Stimulated activated CD4-positive, alpha-beta T cell treated with anti-CD3 and anti-CD28 coated beads, Interleukin-4, amount 100 ng/mL, for 4 hours (primary cell): Measurements from ENCODE around the gene BATF3.
A peak's percentile ranks its signal among the peaks of the same experiment; 100 is the strongest.
"Not testable (repeated sequence)": the region's sequence is repeated elsewhere in the genome, so short reads cannot be mapped to it uniquely, and the experiment has no call there.

Experiments
- DNase-seq, 2 experiments: peaks; one replicate each; pipeline ENCODE4 v3.0.0-alpha.2; 2020

BATF3 gene

DNA sequence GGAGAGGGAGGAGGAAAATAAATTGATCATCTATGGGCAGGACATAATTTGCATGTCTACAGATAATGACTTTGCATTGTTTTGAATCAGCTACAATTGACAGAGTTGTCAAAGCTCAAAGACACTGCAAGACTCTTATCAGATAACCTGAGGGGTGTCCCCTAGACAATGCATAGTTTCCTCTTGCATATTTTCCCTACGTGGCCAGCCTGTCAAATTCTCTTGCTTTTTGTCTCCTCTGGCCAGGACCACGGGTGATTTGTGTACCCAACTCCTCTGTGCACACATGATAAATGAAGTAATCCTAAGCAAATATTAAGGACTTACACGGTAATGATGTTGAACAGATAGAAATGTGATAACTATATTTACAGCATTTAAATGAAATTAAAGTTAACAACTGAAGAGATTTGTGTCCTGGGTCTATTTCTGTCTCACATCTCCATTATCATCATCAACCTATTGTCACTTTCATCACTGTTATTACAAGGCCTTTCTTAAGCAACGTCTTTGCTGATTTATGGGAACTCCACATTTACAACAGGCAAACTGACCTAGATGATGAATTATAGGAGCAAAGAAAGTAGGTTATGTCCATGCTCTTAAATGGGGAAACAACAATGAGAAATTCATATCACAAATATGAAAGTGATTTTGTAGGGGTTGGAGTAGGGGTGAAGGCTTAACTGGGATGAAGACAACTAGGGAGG is 18.8 kb downstream of the BATF3 start:
- DNase-seq = no peak

DNA sequence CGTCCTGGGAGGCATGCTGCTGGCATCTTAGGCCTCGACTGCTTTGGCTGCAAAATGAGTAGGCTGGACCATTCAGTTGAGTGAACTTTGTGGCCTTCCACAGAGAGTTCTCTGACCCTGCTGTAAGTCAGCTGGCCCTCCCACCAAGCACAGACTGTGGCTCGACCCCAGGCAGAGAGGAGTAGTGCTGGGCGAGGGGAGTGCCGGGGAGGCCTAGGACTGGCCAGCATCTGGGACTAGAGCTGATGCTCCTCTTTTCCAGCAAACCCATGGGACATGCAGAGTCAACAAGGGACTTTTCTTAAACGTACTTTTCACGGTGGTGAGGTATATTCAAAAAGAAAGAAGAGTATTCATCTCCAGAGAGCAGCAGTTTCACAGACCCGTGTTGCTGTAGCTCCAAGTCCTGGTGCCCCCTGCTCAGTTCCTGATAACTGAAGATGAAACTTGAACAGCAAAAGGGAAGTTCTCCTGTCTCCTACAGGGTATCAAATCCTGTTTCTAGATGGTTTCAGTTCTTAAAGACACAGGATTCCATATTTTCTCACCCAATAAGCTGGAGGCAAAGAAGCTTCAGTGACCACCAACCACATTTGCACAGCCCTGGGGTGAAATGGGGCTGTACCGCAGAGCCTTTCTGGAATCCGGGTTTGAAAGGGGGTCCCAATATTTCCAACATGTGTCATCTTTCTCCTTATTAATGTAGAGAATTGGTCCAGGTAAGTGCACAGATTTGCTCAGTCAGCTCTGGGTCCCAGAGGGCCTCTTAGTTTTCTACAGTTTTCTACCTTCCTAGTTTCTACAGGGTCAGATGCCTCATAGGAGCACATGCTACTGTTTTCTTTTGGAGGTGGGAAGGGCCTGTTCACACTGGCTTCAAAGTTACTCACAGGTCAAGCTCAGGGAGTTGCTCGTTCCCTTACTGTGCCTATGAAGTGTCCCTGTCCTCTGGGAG is 20.9 kb downstream of the BATF3 start:
- no peak for DNase-seq

DNA sequence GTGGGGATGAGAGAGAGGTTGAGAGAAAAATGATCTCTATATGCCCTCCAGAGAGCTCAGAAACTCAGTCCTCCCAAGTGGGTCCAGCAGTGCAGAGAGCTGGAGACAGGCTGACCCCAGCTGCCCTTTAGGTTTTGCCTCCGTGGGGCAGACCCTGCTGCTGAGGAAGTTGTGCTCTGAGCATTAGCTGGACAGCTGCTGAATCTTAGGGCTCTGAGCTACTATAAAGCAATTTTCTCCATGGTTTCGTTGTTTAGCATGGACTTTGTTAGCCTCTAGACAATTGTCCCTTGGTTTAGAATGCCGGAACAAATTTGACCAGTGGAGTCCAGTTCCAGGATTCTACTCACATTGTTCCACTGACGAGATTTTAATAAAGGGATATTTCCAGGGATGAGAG is 22.1 kb downstream of the BATF3 start:
- no peak for DNase-seq

DNA sequence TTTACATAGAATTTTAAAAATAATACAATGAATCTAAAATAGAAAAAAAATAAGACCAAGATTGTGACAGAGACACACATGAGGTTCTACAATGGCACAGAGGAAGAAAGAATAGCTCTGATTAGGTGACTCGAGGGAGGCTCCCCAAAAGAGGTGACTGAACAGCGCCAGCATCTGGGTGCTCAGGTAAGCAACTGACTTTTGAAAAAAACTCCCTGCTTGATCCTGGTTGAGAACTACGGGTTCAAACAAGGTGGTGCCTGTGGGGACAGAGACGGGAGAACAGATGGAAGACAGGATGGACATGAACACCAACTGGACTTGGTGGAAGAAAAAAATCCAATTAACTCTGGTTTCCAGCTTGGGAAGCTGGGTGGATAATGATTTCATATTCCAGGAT is 22.5 kb downstream of the BATF3 start:
- no peak for DNase-seq

DNA sequence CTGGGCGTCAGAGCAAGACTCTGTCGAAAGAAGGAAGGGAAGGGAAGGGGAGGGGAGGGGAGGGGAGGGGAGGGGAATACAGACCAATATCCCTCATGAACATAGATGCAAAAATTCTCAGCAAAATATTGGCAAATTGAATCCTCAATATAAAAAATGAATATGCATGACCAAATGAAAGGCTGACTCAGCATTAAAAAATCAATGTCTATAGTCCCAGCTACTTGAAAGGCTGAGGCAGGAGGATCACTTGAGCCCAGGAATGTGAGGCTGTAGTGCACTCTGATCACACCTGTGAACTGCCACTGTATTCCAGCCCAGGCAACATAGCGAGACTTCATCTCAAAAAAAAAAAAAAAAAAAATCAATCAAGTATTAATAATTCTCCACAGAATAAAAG is 24.0 kb downstream of the BATF3 start:
- no peak for DNase-seq

DNA sequence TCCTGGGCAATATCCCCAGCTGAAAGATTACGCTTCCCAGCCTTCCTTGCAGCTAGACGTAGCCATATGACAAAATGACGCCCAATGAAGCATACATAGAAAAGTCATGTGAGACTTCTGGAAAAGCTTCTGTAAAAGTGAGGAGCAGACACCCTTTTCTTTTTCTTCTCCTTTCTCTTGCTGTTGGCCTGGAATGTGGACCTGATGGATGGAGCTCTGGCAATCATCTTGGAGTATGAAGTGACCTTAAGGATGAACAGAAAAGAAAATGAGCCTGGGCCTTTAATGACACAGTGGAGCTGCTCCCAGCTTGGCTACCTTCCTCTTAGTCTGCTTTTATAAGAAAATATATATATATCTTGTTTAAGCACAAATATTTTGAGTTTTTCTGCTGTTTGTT is 24.8 kb downstream of the BATF3 start:
- no peak for DNase-seq

DNA sequence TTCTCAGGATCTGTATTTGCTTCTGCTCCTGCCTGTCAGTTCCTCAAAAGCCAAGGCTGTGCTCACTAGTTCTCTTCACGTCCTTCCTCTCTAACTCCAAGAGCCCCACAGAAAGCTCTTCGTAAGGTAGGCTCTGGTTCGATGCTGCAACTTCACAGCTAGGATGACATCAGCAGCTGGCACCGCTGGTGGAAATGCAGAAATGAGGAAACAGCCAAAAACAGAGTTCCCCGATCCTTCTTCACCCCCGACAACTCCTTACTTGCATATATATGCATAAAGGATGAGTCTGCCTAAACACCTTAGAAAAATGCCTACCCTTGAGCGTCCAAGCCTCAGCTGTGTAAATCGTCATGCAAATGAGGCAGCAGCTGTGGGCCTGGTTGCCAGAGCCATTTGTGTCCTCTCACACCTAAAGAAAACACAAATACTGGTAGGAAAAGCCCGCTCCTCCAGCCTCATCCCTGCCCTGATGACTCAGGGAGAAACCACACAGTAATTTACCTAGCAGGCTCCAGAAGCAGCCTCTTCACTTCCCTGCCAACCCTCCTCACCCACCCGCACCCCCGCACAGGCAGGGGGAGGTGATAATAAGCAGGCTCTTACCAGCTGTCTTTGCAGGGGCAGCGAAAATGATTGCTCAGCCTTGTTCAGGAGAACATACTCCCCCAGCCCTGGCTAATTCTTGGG is 28.2 kb downstream of the BATF3 start:
- no peak for DNase-seq

DNA sequence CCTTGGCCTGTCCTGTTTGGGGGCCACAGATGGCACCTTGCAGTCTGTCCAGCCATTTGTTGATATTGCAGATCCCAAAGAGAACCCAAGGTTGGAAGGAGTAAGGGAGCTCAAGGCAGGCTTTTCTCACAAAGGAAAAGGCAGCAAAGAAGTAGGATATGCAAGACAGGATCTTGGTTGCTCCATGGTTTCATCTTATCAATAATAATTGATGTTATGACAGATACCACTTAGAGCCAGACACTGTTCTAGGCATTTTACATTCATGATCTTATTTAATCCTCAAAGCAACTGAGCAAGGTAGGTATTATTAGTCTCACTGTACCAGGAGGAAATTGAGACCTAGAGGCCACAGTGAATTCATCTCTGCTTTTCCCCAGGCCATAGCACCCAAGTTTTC is 28.8 kb downstream of the BATF3 start:
- no peak for DNase-seq

DNA sequence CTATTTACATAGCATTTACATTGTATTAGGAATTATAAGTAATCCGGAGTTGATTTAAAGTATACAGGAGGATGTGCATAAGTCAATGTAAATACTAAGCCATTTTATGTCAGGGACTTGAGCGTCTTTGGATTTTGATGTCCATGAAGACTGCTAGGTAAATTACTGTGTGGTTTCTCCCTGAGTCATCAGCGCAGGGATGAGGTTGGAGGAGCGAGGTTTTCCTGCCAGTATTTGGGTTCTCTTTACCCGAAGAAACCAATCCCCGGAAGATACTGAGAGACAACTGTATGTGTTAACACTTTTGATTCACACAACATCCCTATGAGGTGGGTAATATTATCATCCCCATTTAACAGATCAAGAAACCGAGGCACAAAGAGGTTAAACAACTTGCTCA is 29.3 kb downstream of the BATF3 start:
- DNase-seq = no peak

DNA sequence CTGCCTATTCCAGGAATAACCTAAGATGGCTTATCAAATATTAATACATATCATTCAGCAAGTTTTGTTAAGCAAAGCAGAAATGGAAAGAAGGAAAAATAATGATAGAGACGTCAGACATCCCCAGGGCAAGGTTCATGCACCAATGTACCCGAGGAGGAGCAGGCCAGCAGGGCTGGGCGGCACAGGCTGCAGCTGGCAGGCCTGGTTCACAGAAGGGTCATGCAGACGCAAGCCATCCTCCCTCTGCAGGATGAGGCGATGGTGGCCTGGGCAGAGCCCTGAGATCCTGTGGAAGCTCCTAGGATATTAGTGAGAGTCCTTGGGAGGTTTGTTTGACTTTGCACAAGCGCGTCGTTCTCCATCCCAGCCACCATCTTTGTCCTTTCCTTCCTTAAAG is 30.0 kb downstream of the BATF3 start:
- no peak for DNase-seq

DNA sequence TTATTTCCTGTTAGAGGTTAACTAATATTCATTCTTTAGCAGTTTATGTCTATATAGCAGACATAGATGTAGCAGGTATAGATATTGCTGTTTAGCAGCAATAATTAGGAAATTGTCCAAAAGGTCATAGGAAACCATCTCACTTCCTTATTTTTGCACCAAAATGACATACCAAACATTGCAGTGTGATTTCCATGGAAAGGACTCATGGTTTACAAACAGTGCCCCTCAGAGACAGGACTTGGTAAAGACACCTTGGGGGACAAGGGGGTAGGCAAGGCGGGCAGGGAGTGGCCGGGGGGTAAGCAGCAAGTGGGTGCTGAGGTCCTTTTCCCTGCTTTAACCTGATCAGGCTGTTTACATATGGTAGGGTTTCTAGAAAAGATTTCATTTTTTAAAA is 30.5 kb downstream of the BATF3 start:
- no peak for DNase-seq

DNA sequence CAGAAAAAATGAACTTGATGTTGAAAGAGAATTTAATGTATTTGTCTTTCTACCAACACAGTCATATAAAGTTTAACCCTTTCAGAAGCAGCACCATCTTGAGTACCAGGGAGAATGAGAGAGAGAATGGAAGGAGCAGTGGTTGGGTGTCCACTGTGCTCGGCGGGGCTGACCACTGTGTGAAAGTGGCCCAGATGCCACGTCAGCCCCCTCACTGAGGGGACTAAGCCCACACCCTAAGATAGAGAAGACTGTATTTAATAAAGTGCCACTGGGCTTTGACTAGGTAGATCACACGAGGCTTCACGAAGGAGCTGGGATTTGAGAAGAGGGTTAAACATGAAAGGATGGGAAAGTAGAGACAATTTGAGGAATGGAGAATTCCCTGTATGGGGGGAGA is 31.2 kb downstream of the BATF3 start:
- no peak for DNase-seq

DNA sequence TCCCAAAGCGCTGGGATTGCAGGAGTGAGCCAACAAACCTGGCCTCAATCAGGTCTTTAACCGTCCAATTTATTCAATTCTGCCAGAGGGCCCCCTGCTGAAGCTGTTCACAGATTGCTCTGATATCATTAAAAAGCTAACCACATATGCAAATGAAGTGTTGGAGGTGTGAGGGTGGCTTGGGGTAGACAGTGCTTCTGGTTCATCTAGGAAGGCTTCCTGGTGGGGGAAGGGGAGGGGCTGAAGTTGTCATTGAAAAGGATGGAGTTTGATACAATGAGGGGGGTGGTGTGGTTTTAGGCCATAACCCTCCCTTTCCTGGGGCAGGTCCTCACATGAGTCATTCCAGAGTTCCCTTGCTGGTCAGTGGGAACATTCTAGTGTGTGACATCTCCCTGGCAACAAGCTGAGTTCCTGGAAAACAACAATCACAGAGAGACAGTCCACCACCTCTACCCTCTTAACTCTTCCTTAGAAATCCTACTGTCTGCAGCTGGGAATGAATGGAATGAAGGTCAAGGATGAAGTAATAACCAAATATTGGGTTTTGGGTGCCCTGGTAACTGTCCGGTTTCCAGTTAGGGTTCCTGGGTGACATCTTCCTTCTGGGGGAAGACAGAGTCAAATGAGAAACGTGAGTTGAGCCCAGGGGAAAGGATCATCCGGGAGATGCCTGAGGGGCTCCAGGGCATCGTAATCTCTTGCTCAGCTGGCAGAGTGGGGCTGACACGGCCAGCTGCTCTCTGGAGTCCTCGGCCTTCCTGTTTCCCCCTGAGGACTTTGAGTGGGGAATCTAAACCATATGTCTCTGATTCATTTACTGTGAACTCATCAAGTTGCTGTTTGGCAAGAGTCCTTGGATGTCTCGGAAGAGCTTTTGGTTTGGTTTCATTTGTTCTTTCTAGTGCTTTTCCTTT is 32.2 kb downstream of the BATF3 start:
- no peak for DNase-seq

DNA sequence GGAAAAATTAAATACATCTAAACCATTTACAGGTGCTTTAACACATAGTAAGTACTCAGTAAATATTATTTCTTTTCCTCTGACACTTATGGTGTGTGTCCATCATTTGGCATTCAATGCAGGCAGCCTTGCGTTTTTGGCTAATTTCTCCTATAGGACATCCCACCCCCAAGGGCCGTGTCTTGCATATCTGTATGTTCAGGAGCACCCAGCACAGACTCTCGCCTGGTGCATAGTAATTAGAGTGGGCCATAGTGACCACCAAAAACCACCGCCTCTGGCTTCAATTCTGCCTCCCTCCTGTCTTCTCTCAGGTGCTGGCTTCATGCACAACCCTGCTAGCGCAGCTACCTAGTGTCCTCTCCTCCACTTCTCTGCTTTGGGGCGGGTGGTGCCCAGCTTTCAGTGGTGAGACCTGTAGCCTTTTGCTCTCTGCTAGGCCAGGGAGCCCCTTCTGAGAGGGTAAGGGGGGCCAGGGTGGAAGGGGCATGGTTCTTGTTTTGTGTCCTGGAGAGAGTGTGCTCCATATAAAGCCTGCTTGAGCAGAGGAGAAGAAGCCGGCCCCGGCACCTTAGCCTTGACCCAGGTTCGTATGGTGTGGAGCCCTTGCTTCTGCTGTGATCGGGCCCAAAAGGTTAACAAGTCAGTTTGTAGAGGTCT is 33.4 kb downstream of the BATF3 start:
- DNase-seq = no peak

DNA sequence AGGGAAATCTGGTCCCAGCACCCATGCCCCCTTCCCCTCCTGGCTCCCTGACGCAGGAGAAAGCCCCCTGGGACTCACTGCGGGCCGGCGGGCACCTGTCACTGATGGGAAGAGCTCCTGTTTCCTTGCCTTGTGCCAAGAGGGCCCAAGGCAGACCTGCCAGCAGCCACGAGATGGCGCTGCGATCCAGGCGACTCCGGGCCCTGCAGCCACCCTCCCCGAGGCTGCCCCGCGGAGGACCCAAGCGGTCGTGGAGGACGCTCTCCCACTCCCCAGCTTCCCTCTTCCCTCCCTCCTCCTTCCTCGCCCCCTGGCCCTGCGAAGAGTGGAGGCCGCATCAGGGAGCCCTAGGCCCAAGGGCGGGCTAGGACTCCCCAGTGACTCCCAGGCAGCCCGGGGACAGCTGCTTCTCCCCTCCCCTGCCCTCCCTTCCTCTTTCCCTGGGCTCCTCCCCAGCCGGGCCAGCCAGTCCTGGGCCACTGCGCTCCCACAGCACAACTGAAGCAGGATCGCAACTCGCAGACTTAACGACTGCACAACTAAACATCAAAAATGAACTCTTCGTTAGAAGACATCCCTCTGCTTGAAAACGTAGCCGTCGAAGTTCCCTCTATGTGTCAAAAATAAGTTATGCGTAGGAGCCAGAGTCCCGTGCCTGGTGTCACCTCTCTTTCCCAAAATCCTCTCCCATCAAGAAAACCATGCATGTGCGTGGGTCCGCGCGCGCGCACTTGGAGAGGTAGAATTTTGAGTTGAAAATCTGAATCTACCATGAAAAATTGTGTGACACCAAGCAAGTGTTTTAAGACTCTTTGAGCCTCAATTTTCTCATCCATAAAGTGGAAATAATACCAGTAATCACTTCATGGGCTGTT is 34.2 kb downstream of the BATF3 start:
- peak; percentile 69 to 85 for DNase-seq

DNA sequence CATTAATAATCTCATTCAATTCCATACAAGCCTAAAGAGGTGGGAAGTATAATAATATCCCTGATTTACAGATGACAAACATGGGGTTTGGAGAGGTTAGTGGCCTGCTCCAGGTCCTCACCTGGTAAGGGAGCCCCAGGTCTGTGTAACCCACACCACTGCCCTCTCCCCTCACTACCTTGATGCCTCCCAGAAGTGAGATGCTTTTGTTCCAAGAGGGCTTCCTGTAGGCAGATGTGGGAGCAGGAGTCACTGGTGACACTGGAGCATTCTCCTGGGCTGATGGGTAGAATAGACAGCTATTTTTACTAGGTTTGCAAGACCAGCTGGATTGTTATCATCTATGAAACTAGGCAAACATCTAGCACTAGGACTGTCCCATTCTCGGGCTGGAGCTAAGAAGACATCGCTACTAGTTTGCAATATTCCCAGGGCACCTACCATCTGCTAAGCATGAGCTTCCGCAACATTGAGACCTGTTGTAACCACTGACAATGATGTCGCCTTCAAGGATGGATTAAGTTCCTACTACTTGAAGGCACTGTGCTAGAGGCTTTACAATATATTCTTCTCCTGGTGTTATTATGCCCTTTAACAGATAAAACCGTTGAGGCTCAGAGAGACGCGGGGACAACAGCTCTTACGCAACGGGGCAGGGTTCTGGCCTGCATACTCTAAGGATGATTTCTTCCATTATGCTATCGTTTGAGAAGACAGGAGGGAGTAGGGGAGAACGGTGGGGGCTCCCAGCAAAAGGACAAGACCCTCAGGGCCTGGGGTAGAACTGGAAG is 35.0 kb downstream of the BATF3 start:
- DNase-seq = no peak

DNA sequence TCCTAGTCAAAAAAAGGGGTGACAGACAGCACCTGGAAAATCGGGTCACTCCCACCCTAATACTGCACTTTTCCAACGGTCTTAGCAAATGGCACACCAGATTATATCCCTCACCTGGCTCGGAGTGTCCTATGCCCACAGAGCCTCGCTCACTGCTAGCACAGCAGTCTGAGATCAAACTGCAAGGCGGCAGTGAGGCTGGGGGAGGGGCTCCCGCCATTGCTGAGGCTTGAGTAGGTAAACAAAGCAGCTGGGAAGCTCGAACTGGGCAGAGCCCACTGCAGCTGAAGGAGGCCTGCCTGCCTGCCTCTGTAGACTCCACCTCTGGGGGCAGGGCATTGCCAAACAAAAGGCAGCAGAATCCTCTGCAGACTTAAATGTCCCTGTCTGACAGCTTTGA is 41.4 kb downstream of the BATF3 start:
- not testable (repeated sequence) for DNase-seq

DNA sequence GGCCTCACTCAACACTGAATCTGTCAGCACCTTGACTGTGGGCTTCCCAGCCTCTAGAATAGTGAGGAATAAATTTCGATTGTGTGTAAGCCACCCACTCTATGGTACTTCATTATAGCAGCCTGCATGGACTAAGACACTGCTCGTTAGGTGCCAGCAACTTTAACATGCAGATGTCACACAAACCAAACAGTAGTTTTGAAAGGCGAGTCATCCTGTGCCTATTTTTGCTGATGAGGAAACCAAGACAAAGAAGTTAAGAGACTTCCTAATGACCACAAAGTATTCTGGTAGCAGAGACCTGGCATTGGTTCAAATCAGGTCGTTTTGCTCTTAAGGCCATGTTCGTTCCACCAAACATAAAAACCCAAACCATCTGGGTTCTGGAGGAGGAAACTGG is 42.9 kb downstream of the BATF3 start:
- no peak for DNase-seq

DNA sequence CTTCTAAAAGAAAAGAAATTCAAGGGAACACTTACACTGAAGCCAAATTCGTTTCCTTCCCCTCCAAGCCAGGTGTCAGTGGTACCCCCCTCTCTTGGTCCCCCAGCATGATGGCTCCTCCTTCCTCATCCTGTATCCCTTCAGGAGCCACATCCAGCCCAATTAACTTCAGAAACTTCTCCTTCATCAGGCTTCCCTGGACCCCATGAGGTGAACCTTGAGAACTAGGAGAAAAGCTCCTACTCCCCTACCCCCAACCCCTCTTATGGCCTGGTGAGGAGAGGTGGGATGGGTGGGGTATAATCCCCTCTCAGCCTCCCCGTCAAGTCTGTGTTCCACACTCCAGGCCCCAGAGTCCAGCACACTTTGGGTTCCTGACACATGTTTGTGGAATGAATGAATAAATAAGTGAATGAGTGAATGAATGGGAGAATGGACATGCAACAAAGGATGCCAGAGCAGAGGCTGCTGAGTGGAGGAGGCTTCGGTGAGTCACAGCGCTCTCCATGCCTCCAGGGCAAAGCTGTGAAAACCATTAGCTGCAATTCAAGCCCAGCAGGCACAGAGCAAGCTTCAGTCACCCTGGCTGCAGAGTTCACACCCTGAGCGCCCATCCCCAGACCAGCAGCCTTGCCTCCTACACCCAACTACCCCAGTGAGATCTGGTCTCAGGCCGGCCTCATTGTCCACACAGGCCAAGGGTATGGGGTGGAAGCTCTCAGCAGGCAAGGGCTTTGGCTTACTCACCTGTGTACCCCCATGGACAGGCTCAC is 43.8 kb downstream of the BATF3 start:
- no peak for DNase-seq
